HG02623 (cell line): ENCODE data around the gene CERS4.

Experiments used
- ATAC-seq: cut with Tn5 transposase; IDR thresholded peaks from one replicate; pipeline ENCODE4 v1.9.1; 2021; ENCODE audit warnings: moderate library complexity; ENCODE audit not compliant: unreplicated experiment

The CERS4 gene

GRCh38 chr19:8311461-8312260 is 102.5 kb downstream of the CERS4 start:
- ATAC-seq, result no peak
